MM.1S (cell line): ENCODE data around the gene KIF5C.

Source experiments
- DNase-seq: peaks from one replicate; pipeline ENCODE4 v3.0.0-alpha.2; 2015
- H2AFZ ChIP-seq: fragments of 300-600 bp; sonication (generic); 2 replicates; pipeline ENCODE4 v1.6.0; 2016; ENCODE audit warnings: antibody characterized with exemption, low read length
- H3F3A ChIP-seq: fragments of 300-600 bp; sonication (generic); 2 replicates; pipeline ENCODE4 v1.6.1; 2016; ENCODE audit warnings: mild to moderate bottlenecking, antibody characterized with exemption, low read length, moderate library complexity, mixed read lengths; ENCODE audit not compliant: insufficient read depth
- H3K27ac ChIP-seq: fragments of 300-600 bp; sonication (generic); 2 replicates; pipeline ENCODE4 v1.5.1; 2016; ENCODE audit warnings: mild to moderate bottlenecking, low read length
- H3K27me3 ChIP-seq: fragments of 300-600 bp; sonication (generic); replicated peaks from 2 replicates; pipeline ENCODE4 v1.6.0; 2016; ENCODE audit warnings: low read length; ENCODE audit not compliant: insufficient read depth
- H3K36me3 ChIP-seq: fragments of 300-600 bp; sonication (generic); replicated peaks from 2 replicates; pipeline ENCODE4 v1.6.1; 2016; ENCODE audit warnings: mild to moderate bottlenecking, low read length, mixed read lengths; ENCODE audit not compliant: insufficient read depth
- H3K4me1 ChIP-seq: fragments of 300-600 bp; sonication (generic); 2 replicates; pipeline ENCODE4 v1.6.1; 2016; ENCODE audit warnings: low read length, mixed read lengths
- H3K4me2 ChIP-seq: fragments of 300-600 bp; sonication (generic); 2 replicates; pipeline ENCODE4 v1.6.0; 2016; ENCODE audit warnings: low read depth, low read length
- H3K4me3 ChIP-seq: fragments of 300-600 bp; sonication (generic); 2 replicates; pipeline ENCODE4 v1.5.1; 2016; ENCODE audit warnings: low read length, mixed read lengths
- H3K79me2 ChIP-seq: fragments of 300-600 bp; sonication (generic); 2 replicates; pipeline ENCODE4 v1.6.1; 2016; ENCODE audit warnings: mixed run types, low read length, mixed read lengths
- H3K9ac ChIP-seq: fragments of 300-600 bp; sonication (generic); 2 replicates; pipeline ENCODE4 v1.6.1; 2016; ENCODE audit warnings: low read length, mixed read lengths
- H3K9me2 ChIP-seq: fragments of 300-600 bp; sonication (generic); replicated peaks from 2 replicates; pipeline ENCODE4 v1.6.1; 2016; ENCODE audit warnings: mild to moderate bottlenecking, low read length, mixed read lengths; ENCODE audit not compliant: insufficient read depth
- H3K9me3 ChIP-seq: fragments of 300-600 bp; sonication (generic); replicated peaks from 2 replicates; pipeline ENCODE4 v1.6.1; 2016; ENCODE audit warnings: mild to moderate bottlenecking, low read length, mixed read lengths; ENCODE audit not compliant: insufficient read depth
- H4K20me1 ChIP-seq: fragments of 300-600 bp; sonication (generic); 2 replicates; pipeline ENCODE4 v1.6.1; 2016; ENCODE audit warnings: mild to moderate bottlenecking, low read length, moderate library complexity, mixed read lengths; ENCODE audit not compliant: insufficient read depth
- CTCF ChIP-seq: fragments of 300-600 bp; sonication (generic); IDR thresholded peaks from 2 replicates; pipeline ENCODE4 v1.5.1; 2016; ENCODE audit warnings: antibody characterized with exemption, low read length, mixed read lengths
- EZH2 ChIP-seq: fragments of 300-600 bp; sonication (generic); optimal IDR thresholded peaks from 2 replicates; pipeline ENCODE3; 2017; ENCODE audit warnings: low read depth, mild to moderate bottlenecking, antibody characterized with exemption, low read length, mixed read lengths
- EZH2phosphoT487 ChIP-seq: fragments of 300-600 bp; sonication (generic); IDR thresholded peaks from 2 replicates; pipeline ENCODE4 v1.6.1; 2018; ENCODE audit warnings: antibody characterized with exemption, low read length

Gene KIF5C

GRCh38 chr2:148974095-148974494 is 99.1 kb downstream of the KIF5C start:
- no peak overlapping the region for H3K4me3 ChIP-seq
- H3K27ac ChIP-seq, result no peak overlapping the region
- no peaks in the 10 kb centered on the region for H3K36me3 ChIP-seq
- no peak overlapping the region for H2AFZ ChIP-seq
- H3F3A ChIP-seq, result no peaks in the 10 kb centered on the region
- H3K9me3 ChIP-seq, result no peaks in the 10 kb centered on the region
- H3K9me2 ChIP-seq, result no peaks in the 10 kb centered on the region
- DNase-seq, result no peak
- H3K4me1 ChIP-seq, result no peaks in the 10 kb centered on the region
- no peaks in the 10 kb centered on the region for H3K79me2 ChIP-seq
- no peak overlapping the region for H3K4me2 ChIP-seq
- no peak overlapping the region for H3K9ac ChIP-seq
- no peaks in the 10 kb centered on the region for H3K27me3 ChIP-seq
- TF ChIP-seq EZH2, result no peak
- no peak for TF ChIP-seq CTCF
- no peak for TF ChIP-seq EZH2phosphoT487
- no peaks in the 10 kb centered on the region for H4K20me1 ChIP-seq

DNA sequence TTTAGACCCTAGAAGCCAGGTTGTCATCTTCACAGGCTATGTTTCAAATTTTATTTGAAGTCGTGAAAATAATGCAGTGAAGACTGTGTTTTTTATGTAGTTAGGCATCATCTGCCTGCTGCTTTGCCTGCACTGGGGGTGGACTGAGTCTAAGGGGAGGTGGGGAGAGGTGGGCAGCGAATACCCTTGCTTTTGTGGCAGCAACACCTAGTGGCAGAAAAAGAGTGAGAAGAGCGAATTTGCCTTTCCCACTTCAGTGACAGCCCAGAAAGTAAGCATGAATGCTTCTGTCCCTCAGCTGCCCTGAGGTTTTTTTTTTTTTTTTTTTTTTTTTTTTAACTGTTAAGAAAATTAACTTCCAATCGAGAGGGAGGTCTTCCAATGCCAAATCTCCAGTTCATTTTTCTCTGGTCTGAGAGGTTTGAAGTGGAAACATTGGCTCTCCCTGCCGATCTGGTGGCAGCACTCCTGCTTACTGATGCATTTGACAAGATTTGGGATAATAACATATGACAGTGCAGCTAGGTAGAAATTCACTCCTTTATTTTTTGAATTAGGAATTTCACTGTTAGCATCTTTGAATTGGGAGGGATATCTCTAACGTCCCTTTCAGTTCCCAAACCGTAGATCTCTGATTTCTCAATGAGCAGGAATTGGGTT is 103.1 kb downstream of the KIF5C start:
- Histone ChIP-seq H3K9me3 (no peaks in the 10 kb centered on the region), H3K27me3 (no peaks in the 10 kb centered on the region), H3K4me2 (no peak overlapping the region), H3K79me2 (no peaks in the 10 kb centered on the region), H3K36me3 (no peaks in the 10 kb centered on the region), H3K4me1 (no peaks in the 10 kb centered on the region), H3K27ac (no peak overlapping the region), H3K9ac (no peak overlapping the region), H3K4me3 (no peak overlapping the region), H3K9me2 (no peaks in the 10 kb centered on the region), H3F3A (no peaks in the 10 kb centered on the region), H2AFZ (no peak overlapping the region), H4K20me1 (no peaks in the 10 kb centered on the region)
- 0 out of 2 replicates have a peak, but pooled peaks have one; percentile 3 for TF ChIP-seq CTCF
- TF ChIP-seq EZH2phosphoT487, result no peak
- no peak for DNase-seq

GRCh38 chr2:148978706-148979105 is 103.7 kb downstream of the KIF5C start:
- Histone ChIP-seq H4K20me1 (no peaks in the 10 kb centered on the region), H3K4me2 (no peak overlapping the region), H3K9me2 (no peaks in the 10 kb centered on the region), H3K9me3 (no peaks in the 10 kb centered on the region), H3K9ac (no peak overlapping the region), H3K36me3 (no peaks in the 10 kb centered on the region), H3F3A (no peaks in the 10 kb centered on the region), H3K4me1 (no peaks in the 10 kb centered on the region), H3K27me3 (no peaks in the 10 kb centered on the region), H3K27ac (no peak overlapping the region), H3K79me2 (no peaks in the 10 kb centered on the region), H3K4me3 (no peak overlapping the region), H2AFZ (no peak overlapping the region)
- TF ChIP-seq CTCF, result no peak
- no peak for TF ChIP-seq EZH2
- no peak for TF ChIP-seq EZH2phosphoT487
- no peak for DNase-seq
